HT-29 (cell line): ENCODE data around the gene RHOV. TPM values are rescaled to one million over a fixed set of nuclear protein-coding genes. Genes with fewer than 3 reads are reported as not detected.

Experiments used
- small RNA-seq: library from RNA; depleted of rRNA; stranded (forward); fragments of <200 nt; gene quantifications from one replicate; pipeline ENCODE3, GENCODE V24; 2014
- total RNA-seq: library from RNA; depleted of rRNA; stranded (reverse); fragments of >200 nt; shearing (Covaris generic); gene quantifications from 2 replicates; pipeline ENCODE4 v1.2.3, GENCODE V29; 2014; rRNA removed

Gene RHOV
- total RNA-seq, 1 experiment from 2014 or later, result 33.5 TPM

Small RNA genes within 50 kb of the gene (small RNA-seq; reads per million reads assigned to genes)
- not detected for gene AC025166.1

Other genes starting within 250 kb of the RHOV start
- gene RAD51, start 179.1 kb downstream of the RHOV start, total RNA-seq, result 15.7 and 16.1 TPM in 2 replicates
- gene RMDN3, start 119.0 kb downstream of the RHOV start, total RNA-seq, result 33.2 and 35.7 TPM in 2 replicates
- gene GCHFR, start 110.2 kb downstream of the RHOV start, total RNA-seq, result 327 and 329 TPM in 2 replicates
- gene C15orf62, start 104.3 kb downstream of the RHOV start, total RNA-seq, result 8.4 and 12.0 TPM in 2 replicates
- gene ZFYVE19, start 67.1 kb downstream of the RHOV start, total RNA-seq, result 66.0 and 68.6 TPM in 2 replicates
- 47.9 and 53.5 TPM in 2 replicates for gene DNAJC17, start 66.8 kb downstream of the RHOV start, total RNA-seq
- gene PPP1R14D, start 45.5 kb downstream of the RHOV start, total RNA-seq, result 2.5 and 6.1 TPM in 2 replicates
- 481 and 534 TPM in 2 replicates for gene SPINT1, start 30.2 kb downstream of the RHOV start, total RNA-seq
- 66.8 and 75.8 TPM in 2 replicates for gene VPS18, start 20.2 kb upstream of the RHOV start, total RNA-seq
- 3.8 and 4.4 TPM in 2 replicates for gene DLL4, start 55.1 kb upstream of the RHOV start, total RNA-seq
- gene CHAC1, start 79.2 kb upstream of the RHOV start, total RNA-seq, result 13.6 and 16.6 TPM in 2 replicates
- gene INO80, start 242.0 kb upstream of the RHOV start, total RNA-seq, result 57.1 and 66.9 TPM in 2 replicates